Colon (tissue), 2 donors: ENCODE measurements around the gene SMIM1.
"Not testable (repeated sequence)": the region's sequence is repeated elsewhere in the genome, so short reads cannot be mapped to it uniquely, and the experiment has no call there.

Source experiments
- FAIRE-seq: peaks from 2 replicates; lab custom pipeline; 2012; peaks lifted over from hg19 to GRCh38; lab: Jason Lieb, UNC
- donor health status: control.
- donor health status: control.

Gene SMIM1

DNA sequence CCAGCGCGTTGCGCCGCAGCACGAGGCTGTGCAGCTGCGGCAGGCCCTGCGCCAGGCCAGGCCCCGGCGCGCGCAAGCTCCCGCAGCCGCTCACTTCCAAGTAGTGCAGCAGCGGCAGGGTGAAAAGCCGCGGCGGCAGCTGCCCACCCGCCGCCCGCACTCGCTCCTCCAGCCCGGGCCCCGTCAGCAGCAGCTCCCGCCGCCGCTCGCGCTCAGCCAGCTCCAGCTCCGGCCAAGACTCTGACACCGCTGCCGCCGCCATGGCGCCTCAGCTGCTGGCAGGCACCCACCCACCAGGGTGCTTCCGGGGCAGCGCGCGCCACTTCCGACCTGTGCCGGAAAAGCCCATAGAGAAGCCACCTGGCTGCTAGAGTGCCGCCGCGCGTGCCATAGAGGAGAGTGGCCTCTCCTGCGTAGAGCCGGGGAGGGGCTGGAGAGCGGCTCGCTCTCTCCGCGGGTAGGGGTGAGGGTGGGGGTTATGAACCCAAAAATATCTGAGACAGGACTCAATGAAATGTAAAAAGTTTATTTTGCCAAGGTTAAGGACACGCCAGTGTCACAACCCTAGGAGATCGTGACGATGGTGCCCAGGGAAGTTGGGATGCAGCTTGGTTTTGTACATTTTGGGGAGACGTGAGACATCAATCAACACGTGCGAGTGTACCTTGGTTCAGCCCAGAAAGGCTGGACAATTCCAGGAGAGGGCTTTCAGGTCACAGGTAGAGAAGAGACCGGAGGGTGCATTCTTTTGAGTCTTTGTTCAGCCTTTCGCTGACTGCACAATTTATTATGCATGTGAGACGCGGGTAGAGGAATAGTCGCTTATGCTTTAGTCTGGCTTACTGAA lies 23.9 kb downstream of the SMIM1 start, which contains the start of gene LRRC47:
Gene LRRC47 (minus strand): TSS at position 284 of the 847 bp plus-strand sequence. CDS start 22 bp downstream, at position 262.
- FAIRE-seq, result no peak

DNA sequence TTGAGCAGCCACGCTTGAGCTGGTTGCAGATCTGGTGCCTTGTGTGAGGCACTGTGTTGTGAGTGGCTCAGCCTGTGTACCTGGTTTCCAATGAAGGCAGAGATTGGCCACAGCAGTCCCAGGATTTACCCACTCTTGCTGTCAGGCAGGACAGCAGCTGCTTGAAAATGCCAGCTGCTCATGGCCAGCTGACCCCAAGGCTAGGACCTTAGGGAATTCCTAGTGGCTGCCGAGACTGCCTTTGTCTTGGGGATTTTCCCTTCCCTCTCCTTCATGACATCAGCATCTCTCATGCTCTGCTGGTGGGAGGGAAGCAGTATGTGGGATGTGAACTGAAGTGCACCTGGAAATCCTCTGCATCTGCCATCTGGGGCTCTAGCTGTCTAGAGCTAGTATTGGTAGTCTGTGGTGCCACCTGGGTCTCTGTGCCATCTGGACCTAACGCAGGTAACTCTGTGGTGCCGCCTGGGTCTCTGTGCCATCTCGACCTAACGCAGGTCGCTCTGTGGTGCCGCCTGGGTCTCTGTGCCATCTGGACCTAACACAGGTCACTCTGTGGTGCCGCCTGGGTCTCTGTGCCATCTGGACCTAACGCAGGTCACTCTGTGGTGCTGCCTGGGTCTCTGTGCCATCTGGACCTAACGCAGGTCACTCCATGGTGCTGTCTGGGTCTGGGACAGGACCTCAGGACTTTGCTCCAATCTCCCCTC lies 27.6 kb downstream of the SMIM1 start:
- FAIRE-seq, result no peak

DNA sequence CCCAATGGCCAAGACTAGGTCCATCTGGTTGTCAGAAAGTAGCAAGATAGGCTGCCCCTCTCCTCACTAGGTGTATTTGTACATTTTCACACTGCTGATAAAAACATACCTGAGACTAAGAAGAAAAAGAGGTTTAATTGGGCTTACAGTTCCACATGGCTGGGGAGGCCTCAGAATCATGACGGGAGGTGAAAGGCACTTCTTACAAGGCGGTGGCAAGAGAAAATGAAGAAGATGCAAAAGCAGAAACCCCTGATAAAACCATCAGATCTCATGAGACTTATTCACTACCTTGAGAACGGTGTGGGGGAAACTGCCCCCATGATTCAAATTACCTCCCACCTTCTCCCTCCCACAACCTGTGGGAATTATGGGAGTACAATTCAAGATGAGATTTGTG lies 28.2 kb downstream of the SMIM1 start:
- FAIRE-seq, result not testable (repeated sequence)

DNA sequence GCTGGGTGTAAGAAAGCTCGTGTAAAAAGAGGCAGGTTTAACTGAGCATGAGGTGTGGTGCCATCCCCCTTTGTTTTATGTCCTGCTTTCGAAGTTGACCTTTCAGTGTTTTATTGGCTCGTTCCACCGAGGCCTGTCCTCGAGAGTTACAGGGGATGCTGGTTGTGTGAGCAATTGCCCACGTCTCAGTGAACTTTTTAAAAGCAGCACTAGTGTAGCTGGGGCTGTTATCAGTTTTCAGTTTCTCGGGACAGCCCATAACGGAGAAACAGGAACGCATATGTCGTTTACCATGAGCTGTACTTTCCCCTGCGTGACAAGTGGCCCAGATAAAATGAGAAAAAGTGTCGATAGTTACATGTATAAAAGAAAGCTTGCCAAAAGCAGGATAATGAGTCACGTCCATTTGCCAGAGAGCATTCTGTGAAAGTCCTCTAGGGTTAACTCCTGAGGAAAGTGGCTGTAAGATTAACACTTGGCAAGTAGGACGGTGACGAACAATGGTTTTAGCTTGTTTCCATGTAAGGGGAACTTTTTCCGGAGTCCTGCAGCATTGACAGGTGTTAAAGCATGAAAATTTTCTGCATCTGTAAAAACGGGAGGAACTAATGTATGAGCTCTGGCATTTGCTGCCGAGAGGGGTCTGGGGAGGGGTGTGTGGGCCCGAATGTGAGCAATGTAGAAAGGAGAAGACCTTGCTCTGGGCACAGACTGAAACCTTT lies 31.5 kb downstream of the SMIM1 start:
- no peak for FAIRE-seq

DNA sequence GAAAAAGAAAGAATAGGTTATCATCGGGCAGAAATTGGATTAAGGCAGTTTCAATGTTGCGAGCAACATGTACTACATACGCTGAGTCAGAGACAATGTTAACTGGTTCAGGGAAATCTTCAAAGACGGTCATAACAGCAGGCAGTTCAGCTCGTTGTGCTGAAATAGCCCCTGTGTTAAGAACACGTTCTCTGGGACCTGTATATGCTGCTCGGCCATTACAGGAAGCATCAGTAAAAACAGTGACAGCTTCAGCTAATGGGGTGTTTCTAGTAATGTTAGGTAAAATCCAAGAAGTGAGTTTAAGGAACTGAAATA lies 32.0 kb downstream of the SMIM1 start:
- FAIRE-seq, result not testable (repeated sequence)

DNA sequence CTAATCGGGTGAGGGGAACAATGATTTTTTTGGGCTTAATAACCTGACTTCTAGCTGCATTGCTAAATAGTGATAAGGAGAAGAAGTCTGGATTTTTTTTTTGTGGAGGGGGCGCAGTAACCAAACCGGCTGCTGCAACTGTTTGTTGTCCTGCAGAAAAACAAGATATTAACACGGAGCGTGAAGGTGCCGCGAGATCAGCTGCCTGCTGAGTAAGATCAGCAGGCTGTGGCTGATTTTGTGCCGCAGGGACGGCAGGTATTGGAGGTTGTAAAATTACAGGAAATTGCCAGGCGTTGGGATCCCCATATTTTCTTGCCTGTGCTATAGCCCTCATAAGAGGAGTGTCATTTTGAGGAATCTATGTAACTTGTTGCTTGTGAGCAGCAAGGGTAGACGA lies 32.5 kb downstream of the SMIM1 start:
- no peak for FAIRE-seq

DNA sequence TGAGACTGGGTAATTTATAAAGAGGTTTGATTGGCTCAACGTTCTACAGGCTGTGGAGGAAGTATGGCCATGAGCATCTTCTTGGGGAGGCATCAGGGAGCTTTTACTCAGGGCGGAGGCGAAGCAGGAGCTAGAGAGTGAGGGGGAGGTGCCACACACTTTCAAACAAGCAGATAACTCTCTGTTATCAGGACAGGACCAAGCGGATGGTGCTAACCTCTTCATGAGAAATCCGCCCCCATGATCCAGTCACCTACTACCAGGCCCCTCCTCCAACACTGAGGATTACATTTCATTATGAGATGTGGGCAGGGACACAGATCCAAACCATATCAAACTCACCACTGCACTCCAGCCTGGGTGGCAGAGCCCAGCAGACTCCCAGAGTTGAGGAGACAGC lies 35.2 kb downstream of the SMIM1 start:
- no peak for FAIRE-seq

DNA sequence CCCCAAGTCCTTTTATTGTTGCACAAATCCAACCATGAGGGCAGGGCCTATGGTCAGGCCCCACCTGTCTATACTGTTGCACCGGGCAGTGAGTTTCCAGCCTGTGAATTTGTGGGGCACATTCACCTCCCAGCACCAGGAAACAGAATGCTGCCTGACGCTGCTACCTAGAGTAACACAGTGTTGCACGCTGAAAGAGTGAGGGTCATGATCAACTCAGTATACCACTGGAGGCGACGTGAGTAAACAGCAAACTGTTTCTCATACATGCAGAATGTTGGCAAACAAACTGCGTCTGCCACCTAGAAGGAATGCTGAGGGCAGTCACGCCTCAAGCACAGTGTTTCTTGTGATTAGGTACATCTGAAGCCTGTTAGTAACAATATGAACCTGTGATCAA lies 37.1 kb downstream of the SMIM1 start:
- FAIRE-seq, result no peak

DNA sequence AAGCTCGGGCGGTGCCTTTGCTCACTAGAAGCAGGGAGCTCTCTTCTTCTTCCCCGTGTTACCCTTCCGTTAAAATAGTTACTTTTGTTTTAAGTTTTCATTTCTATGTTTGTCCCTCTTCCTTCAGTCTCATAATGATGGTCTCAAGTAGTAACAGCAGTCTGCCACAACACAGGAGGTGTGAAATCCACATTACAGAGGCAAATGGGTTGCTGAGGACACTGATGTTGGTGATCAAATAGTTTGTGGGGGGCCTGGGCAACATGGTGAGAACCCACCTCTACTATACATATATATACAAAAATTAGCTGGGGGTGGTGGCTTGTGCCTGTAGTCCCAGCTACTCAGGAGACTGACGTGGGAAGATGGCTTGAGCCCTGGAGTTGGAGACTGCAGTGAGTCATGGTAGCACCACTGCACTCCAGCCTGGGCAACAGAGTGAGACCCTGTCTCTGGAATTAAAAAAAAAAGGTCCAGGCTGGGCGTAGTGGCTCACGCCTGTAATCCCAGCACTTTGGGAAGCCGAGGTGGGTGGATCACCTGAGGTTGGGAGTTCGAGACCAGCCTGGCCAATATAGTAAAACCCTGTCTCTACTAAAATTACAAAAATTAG lies 37.7 kb downstream of the SMIM1 start:
- not testable (repeated sequence) for FAIRE-seq

DNA sequence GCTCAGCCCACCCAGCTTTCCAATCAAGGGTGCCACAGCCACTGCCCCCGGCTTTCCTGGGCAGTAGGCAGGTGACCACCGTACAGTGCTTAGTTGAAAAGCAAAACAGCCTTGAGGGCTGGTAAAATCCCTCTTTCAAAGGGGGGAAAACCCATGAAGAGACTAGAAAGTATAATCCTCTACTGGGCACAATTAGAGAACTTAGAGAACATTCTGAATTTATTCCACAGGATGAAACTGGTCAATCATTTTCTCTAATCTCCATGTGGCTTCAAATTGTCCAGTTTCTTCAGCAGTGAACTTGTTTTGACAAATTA lies 39.0 kb downstream of the SMIM1 start:
- FAIRE-seq, result no peak

DNA sequence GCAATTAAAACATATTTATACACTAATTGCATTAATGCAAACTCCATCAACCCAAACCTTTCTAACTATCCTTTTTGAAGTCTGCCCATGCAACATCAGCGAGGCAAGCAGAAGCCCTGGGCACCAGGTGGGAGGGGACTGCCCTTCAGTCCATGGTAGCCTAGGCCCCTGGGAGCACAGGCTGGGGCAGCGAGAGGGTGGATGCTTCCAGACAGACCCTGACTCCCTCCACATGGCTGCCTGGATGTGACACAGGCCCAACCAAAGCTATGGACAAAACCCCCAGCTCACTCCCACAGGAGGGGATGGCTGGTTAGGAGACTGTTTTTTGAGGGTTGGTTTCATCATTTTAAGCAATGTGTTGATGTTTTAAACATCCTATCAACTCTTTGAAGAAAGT lies 41.5 kb downstream of the SMIM1 start:
- no peak for FAIRE-seq

DNA sequence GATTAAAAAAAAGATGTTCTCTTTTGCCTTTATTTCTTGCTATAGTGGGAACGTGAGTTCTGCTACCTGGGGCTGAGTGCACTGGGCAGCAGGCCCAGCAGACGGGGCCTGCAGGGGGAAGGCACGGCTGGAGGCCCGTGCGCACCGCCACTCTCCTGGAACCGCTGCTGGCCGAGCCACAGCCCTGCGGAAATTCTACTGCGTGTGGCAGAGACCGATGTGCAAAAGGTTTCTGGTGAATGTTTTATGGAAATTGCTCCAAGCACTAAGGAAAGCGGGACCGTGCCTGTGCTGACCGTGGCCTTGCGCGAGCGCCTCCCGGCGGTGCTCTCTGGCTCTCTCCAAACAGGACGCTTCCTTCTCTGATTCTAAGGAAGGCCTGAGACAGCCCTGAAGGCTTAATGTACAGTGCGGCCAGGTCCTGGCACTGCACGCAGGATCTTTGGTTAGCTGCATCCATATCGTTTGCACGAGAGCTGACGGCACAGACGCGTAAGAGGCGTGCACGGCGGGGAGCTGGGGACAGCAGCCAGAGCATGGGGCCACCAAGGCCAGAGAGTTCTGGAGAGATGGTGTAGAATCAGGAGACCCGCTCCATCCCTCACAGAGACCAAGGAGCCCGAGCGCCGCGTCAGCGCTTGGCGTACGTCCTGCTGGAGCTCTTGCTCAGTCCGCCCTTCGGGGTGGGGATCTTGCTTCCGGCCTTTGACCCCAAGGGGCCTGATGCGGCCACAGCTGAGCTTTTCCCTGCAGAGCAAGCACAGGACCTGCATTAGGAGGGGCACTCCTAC lies 42.4 kb downstream of the SMIM1 start:
- no peak for FAIRE-seq

DNA sequence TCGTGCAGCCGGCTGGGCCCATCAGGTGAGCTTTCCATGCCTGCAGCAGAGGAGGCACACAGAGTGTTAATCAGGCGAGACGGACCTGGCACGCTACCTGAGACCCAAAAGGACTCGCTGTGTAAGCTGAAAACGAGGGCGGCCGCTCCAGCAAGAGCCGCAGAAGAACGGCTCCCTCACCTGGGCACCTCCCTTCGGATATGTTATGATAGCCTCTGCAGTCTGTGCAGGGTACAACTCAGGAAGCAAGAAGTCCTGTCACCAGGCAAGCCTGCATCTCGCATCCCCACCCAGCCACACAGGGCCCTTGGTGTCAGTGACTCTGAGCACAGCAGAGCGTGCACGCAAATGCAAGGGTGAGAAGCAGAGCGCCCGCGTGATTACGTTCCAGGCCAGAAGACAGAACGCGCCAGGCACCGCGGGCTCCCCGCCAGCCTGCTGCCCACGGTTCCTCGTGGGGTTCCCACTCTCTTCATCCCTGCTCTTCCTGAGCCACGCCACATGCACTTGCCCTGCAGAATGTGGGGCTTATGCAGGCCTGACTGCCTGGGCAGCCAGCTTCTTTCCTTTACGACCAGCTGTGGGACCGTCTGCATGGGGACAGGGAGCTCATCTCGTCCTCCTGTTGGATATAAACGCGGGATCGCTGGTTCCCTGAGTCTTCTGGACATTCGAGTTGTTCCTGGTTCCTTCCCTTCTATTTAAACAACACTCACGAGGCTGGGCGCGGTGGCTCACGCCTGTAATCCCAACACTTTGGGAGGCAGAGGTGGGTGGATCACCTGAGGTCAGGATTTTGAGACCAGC lies 44.0 kb downstream of the SMIM1 start:
- FAIRE-seq, result no peak

DNA sequence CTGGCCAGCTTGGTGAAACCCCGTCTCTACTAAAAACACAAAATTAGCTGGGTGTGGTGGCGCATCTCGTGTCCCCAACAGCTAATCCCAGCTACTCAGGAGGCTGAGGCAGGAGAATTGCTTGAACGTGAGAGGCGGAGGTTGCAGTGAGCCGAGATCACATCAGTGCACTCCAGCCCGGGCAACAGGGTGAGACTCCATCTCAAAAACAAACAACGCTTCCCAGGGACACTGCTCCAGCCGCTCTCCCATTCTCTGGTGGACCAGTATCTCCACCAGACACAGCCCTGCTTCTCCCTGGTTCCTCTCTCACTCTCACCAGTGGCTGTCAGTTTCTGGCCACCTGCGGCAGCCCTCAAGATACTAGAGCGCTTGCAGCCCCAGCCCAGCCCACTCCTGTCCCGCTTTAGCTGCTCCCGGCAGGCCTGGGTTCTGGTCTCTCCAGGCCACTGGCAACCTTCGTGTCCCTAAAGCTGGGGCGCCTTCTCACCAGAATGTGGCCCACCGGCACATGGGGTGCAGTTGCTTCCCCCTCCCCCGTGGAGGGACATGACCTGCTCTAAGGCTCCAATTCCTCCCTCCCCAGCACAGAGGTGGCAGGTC lies 44.7 kb downstream of the SMIM1 start:
- FAIRE-seq, result no peak

DNA sequence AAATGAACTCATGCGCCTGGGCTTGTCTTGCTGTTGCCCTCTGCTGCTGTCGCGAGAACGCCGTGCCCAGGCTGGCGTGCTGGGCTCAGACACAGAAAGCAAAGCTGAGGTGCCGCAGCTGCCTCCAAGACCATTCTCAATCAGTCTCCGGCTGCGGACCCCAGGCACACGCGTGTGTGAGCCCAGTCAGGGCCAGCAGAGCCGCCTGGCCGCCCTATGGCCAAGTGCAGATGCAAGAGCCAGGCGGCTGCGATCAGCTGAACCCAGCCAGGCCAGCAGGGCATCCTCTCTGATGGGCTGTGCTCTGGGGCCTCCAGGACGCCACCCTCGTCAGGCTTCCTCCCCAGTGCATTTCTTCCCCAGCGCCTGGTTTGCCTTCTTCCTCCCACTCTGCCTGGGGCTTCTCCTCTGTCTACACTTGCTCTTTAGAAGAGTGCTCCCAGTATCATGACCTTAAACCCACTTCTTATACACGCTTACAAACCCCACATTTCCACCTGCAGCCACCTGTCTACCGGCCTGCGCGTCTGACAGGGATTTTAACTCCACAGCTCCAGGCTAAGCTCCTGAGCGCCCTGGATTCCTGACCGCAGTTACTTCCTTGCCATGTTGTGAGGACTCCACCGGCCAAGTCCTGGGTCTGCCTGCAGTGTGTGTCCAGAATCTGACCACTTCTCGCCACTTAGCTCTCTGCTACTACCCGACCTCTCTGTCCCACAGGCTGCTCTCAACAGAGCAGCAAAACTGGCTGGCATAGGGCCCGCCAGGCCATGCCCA lies 45.5 kb downstream of the SMIM1 start:
- no peak for FAIRE-seq

DNA sequence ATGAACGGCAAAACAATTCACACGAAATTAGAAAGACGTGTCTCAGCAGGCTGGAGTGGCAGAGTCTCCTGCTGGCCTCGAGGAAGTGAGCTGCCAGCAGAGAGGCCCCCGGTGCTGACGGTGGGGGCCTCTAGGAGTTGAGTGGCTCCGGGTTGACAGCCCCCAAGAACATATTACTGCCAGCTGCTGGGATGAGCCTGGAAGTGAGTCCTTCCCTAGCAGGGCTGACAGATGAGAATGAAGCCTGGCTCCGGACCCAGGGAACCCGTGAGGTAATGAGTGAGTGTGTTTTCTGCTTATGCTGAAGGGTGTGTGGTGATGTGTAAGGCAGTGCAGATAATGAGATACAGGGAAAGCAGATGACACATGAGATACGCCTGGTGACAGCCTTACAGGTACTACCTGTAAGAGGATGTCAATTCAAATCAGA lies 47.2 kb downstream of the SMIM1 start:
- FAIRE-seq, result no peak

DNA sequence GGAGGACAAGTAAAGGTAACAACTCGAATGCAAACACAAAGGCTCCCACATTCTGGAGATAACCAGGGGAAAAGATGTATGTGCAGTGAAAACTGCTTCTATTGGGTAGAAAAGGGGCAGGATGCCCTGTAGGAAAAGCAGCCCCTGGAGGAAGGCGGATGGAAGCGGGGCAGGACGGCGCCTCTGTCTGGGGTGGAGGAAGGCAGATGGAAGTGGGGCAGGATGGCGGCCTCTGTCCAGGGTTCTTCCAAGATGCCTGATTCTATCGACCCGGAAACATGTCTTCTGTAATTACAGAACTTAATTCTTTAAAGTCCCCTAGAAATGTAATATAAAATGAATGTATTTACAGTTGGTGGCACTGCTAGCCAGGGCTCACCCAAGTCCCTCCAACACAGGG lies 47.8 kb downstream of the SMIM1 start:
- FAIRE-seq, result no peak

DNA sequence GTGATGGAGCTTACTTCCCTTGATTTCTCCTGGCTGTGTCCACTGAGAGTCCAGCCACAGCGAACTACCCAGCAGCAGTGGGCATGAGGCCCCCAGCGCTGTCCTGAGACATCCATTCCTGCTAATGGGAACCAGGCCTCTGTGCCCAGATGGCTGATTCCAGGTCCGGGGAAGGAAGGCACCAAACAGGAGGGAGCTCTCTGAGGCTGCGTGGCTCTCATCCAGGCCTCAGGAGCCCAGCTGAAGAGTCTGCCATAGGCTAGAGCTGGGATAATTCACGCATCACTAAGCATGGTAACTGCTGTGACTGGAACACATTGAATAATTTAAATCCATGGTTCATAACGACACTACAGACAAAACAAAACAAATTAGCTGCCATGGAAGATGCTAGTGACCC lies 48.5 kb downstream of the SMIM1 start:
- no peak for FAIRE-seq

DNA sequence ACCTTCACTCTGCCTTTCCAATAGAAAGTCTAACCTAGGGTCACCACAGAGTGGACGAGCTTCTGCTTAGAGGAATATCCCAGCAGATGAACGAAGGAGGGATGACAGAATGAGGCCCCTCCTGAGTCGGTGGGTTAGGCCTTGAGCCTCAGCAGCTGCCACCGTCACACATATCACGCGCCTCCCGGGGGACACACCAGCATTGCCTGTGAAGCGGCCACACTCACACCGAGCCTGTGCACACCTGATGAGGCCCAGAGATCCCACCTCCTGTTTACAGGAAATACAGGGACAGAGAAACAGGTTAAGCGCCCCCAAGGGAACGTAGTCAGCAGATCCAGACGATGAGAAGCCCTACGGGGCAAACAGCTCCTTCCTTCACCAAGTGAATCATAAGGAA lies 48.9 kb downstream of the SMIM1 start:
- no peak for FAIRE-seq

DNA sequence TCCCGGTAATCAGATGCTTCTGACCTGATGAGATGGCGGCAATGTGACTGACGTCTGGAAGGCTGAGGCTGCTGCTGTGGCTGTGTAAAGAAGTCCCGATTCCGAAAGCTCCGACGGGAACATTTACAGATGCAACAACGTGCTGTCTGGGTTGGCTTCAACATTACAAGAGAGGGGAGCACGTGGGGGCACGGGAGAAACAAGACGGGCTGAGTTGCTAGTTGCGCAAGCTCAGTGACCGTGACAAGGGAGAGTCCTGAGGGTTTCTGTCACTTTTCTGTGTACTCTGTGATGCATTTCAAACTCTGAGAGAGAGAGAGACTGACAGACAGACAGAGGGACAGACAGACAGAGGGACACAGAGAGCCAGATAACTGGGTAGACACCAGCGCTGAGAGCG lies 49.4 kb downstream of the SMIM1 start:
- FAIRE-seq, result no peak
